Measurements from ENCODE around the gene KRT85.

GRCh38 chr12:52349196-52349595 is 18.1 kb downstream of the KRT85 start:
- TF ChIP-seq CTCF (IDR thresholded peaks at IDR 0.05; ENCODE audit: insufficient read depth, low read depth, low read length) (no peak), EZH2 (IDR thresholded peaks at IDR 0.05; ENCODE audit: insufficient read depth, low read length) (no peak)

Measured in astrocyte (in vitro differentiated cells and primary cell).